ENCODE measurements around the gene ZNF212. TPM values are rescaled to one million over a fixed set of nuclear protein-coding genes. Genes with fewer than 3 reads are reported as not detected.

The ZNF212 gene
- total RNA-seq, 4 donors from 2014 or later = 4.8 to 8.8 (median 7.4) TPM

GRCh38 chr7:149293946-149294633 is 54.6 kb downstream of the ZNF212 start:
- Histone ChIP-seq H3K27ac (replicated peaks in 1 of 4) (no peak overlapping the region), H3K4me1 (no peaks in the 10 kb centered on the region), H3K36me3 (peaks cover 22 to 76% (median 45%) of the 10 kb centered on the region in 4 donors), H3K27me3 (no peaks in the 10 kb centered on the region), H3K9me3 (no peaks in the 10 kb centered on the region), H3K4me3 (no peak overlapping the region)
- no peak for TF ChIP-seq POLR2A (IDR thresholded peaks at IDR 0.05; ENCODE audit: low read depth)
- no peak for TF ChIP-seq POLR2AphosphoS5 (IDR thresholded peaks at IDR 0.05)
- TF ChIP-seq EP300 (IDR thresholded peaks at IDR 0.05) = no peak
- TF ChIP-seq, protein P1, sequence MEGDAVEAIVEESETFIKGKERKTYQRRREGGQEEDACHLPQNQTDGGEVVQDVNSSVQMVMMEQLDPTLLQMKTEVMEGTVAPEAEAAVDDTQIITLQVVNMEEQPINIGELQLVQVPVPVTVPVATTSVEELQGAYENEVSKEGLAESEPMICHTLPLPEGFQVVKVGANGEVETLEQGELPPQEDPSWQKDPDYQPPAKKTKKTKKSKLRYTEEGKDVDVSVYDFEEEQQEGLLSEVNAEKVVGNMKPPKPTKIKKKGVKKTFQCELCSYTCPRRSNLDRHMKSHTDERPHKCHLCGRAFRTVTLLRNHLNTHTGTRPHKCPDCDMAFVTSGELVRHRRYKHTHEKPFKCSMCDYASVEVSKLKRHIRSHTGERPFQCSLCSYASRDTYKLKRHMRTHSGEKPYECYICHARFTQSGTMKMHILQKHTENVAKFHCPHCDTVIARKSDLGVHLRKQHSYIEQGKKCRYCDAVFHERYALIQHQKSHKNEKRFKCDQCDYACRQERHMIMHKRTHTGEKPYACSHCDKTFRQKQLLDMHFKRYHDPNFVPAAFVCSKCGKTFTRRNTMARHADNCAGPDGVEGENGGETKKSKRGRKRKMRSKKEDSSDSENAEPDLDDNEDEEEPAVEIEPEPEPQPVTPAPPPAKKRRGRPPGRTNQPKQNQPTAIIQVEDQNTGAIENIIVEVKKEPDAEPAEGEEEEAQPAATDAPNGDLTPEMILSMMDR (IDR thresholded peaks at IDR 0.05) = no peak
- intact Hi-C loops (cut with DNase I) = no loop called here
- WGBS = 91% methylated on average over 10 of the region's 15 CpGs
- no peak for DNase-seq (ENCODE audit: extremely low spot score)

DNA sequence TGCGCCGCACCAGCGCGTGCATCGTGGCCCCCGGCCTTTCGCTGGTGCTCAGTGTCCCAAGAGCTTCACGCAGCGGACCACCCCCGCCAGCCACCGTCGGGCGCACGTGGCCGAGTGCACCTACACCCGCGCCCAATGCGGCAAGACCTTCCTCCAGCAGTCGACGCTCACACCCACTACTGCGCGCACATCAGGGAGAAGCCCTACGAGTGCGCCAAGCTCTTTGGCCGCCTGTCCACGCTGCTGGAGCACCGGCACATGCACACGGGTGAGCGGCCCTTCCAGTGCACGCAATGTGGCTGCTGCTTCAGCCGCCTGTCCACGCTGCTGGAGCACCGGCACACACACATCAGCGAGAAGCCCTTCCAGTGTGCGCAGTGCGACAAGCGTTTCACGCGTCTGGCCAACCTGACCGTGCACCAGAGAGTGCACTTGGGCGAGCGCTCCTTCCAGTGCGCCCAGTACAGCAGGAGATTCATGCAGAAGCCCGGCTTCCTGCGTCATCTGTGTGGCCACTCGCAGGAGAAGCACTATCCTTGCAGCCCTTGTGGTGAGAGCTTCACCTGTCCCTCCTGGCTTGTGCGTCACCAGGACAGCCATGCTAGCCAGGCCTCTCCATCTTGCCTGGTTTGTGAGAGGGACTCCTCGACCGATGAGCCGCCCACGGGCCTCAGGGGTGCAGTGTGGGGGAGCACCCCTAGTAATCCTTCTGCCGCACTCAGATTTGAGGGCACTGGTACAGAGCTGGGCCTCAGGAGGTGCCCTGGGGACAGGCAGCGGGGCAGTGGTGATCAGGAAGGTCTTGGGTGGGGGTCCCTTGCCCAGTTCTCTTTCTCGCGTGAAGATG is 55.4 kb downstream of the ZNF212 start:
- TF ChIP-seq, protein P1 (IDR thresholded peaks at IDR 0.05) = no peak
- TF ChIP-seq POLR2A (IDR thresholded peaks at IDR 0.05; ENCODE audit: low read depth) (no peak), POLR2AphosphoS5 (IDR thresholded peaks at IDR 0.05) (no peak), EP300 (IDR thresholded peaks at IDR 0.05) (no peak)
- intact Hi-C loops (cut with DNase I) = no loop called here
- Histone ChIP-seq H3K27ac (replicated peaks in 1 of 4) (no peak overlapping the region), H3K4me1 (no peaks in the 10 kb centered on the region), H3K36me3 (peaks cover 18 to 68% (median 38%) of the 10 kb centered on the region in 4 donors), H3K4me3 (no peak overlapping the region), H3K27me3 (no peaks in the 10 kb centered on the region), H3K9me3 (no peaks in the 10 kb centered on the region)
- no peak for DNase-seq (ENCODE audit: extremely low spot score)
- 93% methylated on average over 43 of the region's 55 CpGs for WGBS

GRCh38 chr7:149295481-149295850 is 56.0 kb downstream of the ZNF212 start:
- TF ChIP-seq POLR2AphosphoS5 (IDR thresholded peaks at IDR 0.05) (no peak), POLR2A (IDR thresholded peaks at IDR 0.05; ENCODE audit: low read depth) (no peak), EP300 (IDR thresholded peaks at IDR 0.05) (no peak)
- TF ChIP-seq, protein P1 (IDR thresholded peaks at IDR 0.05) = no peak
- Histone ChIP-seq H3K4me1 (no peaks in the 10 kb centered on the region), H3K4me3 (no peak overlapping the region), H3K27ac (replicated peaks in 1 of 4) (no peak overlapping the region), H3K36me3 (peaks cover 18 to 63% (median 33%) of the 10 kb centered on the region in 4 donors), H3K9me3 (no peaks in the 10 kb centered on the region), H3K27me3 (no peaks in the 10 kb centered on the region)
- intact Hi-C loops (cut with DNase I) = no loop called here
- no peak for DNase-seq (ENCODE audit: extremely low spot score)
- 95% methylated on average over 3 of the region's 6 CpGs for WGBS

DNA sequence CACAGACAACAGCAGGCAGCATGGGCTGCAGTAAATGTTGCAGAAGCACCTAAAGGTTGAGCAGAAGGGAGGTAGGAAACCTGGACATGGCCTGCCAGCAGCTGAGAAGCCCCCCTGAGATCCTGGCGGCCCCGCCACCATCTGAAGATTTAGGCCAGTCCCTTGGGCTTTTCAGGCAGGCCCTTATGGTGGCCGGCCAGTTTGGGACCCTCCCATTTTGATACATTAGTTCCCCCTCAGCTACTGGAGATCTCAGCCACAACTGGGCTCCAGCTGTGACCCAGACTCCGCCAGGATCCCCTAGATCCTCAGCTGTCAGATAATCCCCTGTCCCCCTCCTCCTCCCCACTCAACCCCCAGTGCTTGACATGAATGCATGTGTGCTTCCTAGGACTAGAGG is 56.9 kb downstream of the ZNF212 start:
- Histone ChIP-seq H3K9me3 (no peaks in the 10 kb centered on the region), H3K27ac (replicated peaks in 1 of 4) (no peak overlapping the region), H3K27me3 (no peaks in the 10 kb centered on the region), H3K4me1 (no peaks in the 10 kb centered on the region), H3K4me3 (no peak overlapping the region), H3K36me3 (peaks cover 18 to 55% (median 31%) of the 10 kb centered on the region in 4 donors)
- WGBS = 90% methylated on average over 4 of the region's 4 CpGs
- no peak for DNase-seq (ENCODE audit: extremely low spot score)
- no peak for TF ChIP-seq POLR2AphosphoS5 (IDR thresholded peaks at IDR 0.05)
- intact Hi-C loops (cut with DNase I) = no loop called here

- no peaks in the 10 kb centered on the region for H3K27me3 ChIP-seq
Measured at GRCh38 chr7:149297034-149297755, 57.7 kb downstream of the ZNF212 start.

More at GRCh38 chr7:149297034-149297755, 57.7 kb downstream of the ZNF212 start:
- intact Hi-C loops (cut with DNase I) = no loop called here
- no peak for DNase-seq (ENCODE audit: extremely low spot score)
- no peaks in the 10 kb centered on the region for H3K4me1 ChIP-seq
- no peak overlapping the region for H3K27ac ChIP-seq (replicated peaks in 1 of 4)
- no peak for TF ChIP-seq POLR2AphosphoS5 (IDR thresholded peaks at IDR 0.05)
- no peak for TF ChIP-seq POLR2A (IDR thresholded peaks at IDR 0.05; ENCODE audit: low read depth)
- TF ChIP-seq, protein P1 (IDR thresholded peaks at IDR 0.05) = no peak
- no peak for TF ChIP-seq EP300 (IDR thresholded peaks at IDR 0.05)
- no peak overlapping the region for H3K4me3 ChIP-seq
- H3K9me3 ChIP-seq = no peaks in the 10 kb centered on the region
- WGBS = 88% methylated on average over 5 of the region's 5 CpGs
- H3K36me3 ChIP-seq = peaks cover 18 to 47% (median 30%) of the 10 kb centered on the region in 4 donors
